Activated CD8-positive, alpha-beta T cell treated with anti-CD3 and anti-CD28 coated beads for 36 hours (primary cell): Measurements from ENCODE around the gene OSBPL5. TPM values are rescaled to one million over a fixed set of nuclear protein-coding genes. Genes with fewer than 3 reads are reported as not detected.

Source experiments
- ATAC-seq: fragments of 200-7000 bp; cut with Tn5 transposase; one replicate; pipeline ENCODE4 v1.10.0; 2021; ENCODE audit warnings: mild to moderate bottlenecking, moderate library complexity
- CTCF ChIA-PET: fragments of 350-600 bp; sonication (Branson Sonifier 250); formaldehyde crosslinking; loops from one replicate; lab custom pipeline; 2021; ENCODE audit warnings: antibody characterized with exemption; lab: Charles Lee
- POLR2A ChIA-PET: fragments of 350-600 bp; sonication (Branson Sonifier 250); formaldehyde crosslinking; loops from one replicate; lab custom pipeline; 2021; ENCODE audit warnings: antibody characterized with exemption; lab: Charles Lee
- DNase-seq: peaks from one replicate; pipeline ENCODE4 v3.0.0-alpha.2; 2020
- H3K27ac Mint-ChIP-seq: one replicate; pipeline ENCODE4 v1.8.0; 2021; ENCODE audit warnings: mild to moderate bottlenecking, mixed read lengths
- H3K27me3 Mint-ChIP-seq: one replicate; pipeline ENCODE4 v1.8.0; 2021; ENCODE audit warnings: mixed read lengths
- H3K36me3 Mint-ChIP-seq: one replicate; pipeline ENCODE4 v1.8.0; 2021; ENCODE audit warnings: low read depth, mixed read lengths
- H3K4me1 Mint-ChIP-seq: one replicate; pipeline ENCODE4 v1.8.0; 2021; ENCODE audit warnings: low read depth, mixed read lengths
- H3K4me3 Mint-ChIP-seq: one replicate; pipeline ENCODE4 v1.8.0; 2021; ENCODE audit warnings: mild to moderate bottlenecking, moderate library complexity, mixed read lengths
- H3K9me3 Mint-ChIP-seq: one replicate; pipeline ENCODE4 v1.8.0; 2021; ENCODE audit warnings: mixed read lengths
- intact Hi-C: fragments of 100-400 bp; cut with micrococcal nuclease; formaldehyde crosslinking; loops from one replicate; pipeline ENCODE4 v1.10.0; 2022
- total RNA-seq, 2 experiments: library from RNA; stranded (reverse); gene quantifications; one replicate each; pipeline ENCODE4 v1.2.3, GENCODE V29; 2021
- TF ChIP-seq, protein P1 (sequence below): fragments of 200-600 bp; IDR thresholded peaks from one replicate; pipeline ENCODE4 v1.8.0; 2022; ENCODE audit warnings: antibody characterized with exemption, mild to moderate bottlenecking

Gene OSBPL5
- total RNA-seq, 2 experiments from 2014 or later, result 4.8 to 5.9 TPM

DNA sequence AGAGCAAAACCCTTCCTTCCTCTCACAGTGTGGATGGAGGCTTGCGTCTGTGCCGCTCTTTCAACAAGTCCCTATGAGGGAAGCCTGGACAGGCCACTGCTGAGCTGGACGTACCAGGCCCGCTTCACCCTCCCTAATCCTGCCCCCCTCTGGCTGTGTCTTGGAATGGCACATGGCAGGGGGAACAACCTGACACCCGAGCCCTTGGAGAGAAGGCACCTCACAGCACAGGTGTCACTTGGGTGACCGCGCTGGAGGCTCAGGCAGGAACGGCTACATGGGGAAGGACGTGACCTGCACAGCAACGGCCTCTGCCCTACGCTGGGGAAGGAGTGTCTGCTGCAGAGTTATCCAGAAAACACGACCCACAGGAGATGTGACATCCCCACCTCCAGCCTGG, 118.9 kb downstream of the OSBPL5 start:
- CTCF ChIA-PET, result interaction anchor here (0.7 to 1.5 kb wide), 5 partner anchors 9 to 91 kb away, joined by 3 to 7 read pairs (median 3); partner anchors contain the start of gene NAP1L4

DNA sequence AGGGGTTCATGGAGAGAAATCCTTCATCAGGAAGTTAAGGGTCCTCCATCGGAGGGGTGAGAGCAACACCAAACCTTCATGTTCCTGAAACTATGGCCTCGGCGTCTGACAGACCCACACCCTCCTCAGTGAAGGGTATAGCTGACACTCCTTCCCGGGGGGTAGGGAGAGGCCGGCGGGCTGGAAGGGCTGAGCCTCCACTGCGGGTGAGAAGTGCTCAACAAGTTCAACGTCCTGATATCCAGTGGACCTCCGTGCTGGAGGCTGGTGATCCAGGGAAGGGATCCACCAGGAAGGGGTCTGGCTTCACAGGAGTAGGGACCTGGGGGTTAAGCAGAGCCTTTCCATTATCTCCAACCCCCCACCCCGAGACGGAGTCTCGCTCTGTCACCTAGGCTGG, 120.2 kb downstream of the OSBPL5 start:
- H3K36me3 Mint-ChIP-seq, result peaks cover 19% of the 10 kb centered on the region

More for the DNA sequence above, 118.9 kb downstream of the OSBPL5 start:
- Mint-ChIP-seq H3K36me3 (peaks cover 17% of the 10 kb centered on the region), H3K9me3 (no peaks in the 10 kb centered on the region), H3K27ac (no peak overlapping the region), H3K27me3 (no peaks in the 10 kb centered on the region), H3K4me3 (no peak overlapping the region), H3K4me1 (peaks cover 30% of the 10 kb centered on the region)
- DNase-seq (no peak), ATAC-seq (no peak)
- POLR2A ChIA-PET, result interaction anchor here (1.4 to 3.2 kb wide), 3 partner anchors 10 to 32 kb away, joined by 3 to 9 read pairs (median 4); partner anchors contain the start of gene CARS1
- intact Hi-C loops, result no loop called here
- TF ChIP-seq, protein P1, sequence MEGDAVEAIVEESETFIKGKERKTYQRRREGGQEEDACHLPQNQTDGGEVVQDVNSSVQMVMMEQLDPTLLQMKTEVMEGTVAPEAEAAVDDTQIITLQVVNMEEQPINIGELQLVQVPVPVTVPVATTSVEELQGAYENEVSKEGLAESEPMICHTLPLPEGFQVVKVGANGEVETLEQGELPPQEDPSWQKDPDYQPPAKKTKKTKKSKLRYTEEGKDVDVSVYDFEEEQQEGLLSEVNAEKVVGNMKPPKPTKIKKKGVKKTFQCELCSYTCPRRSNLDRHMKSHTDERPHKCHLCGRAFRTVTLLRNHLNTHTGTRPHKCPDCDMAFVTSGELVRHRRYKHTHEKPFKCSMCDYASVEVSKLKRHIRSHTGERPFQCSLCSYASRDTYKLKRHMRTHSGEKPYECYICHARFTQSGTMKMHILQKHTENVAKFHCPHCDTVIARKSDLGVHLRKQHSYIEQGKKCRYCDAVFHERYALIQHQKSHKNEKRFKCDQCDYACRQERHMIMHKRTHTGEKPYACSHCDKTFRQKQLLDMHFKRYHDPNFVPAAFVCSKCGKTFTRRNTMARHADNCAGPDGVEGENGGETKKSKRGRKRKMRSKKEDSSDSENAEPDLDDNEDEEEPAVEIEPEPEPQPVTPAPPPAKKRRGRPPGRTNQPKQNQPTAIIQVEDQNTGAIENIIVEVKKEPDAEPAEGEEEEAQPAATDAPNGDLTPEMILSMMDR, result no peak

DNA sequence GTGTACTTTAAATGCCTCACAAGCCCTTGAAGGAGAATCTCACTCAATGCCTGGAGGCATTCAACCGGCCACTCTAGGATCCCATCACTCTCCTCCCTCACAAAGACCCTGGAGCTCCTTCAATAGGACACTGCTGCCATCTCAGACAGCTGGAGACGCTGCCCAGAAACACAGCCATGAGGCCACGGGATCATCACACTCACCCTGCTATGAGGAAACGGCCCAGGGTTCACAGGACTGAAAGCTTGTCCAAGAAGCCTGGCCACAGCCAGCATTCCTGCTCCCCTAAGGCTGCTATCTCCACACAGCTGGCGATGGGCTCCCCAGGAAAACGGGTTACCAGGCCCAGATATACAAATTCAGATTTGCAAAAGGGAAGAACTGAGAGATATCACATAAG, 121.1 kb downstream of the OSBPL5 start:
- DNase-seq, result no peak
- ChIA-PET CTCF (interaction anchor here (1.4 to 1.7 kb wide), 2 partner anchors 48 to 69 kb away, joined by 4 to 6 read pairs; no protein-coding TSS in a partner anchor), POLR2A (interaction anchor here (3.2 kb wide), 1 partner anchor 12 kb away, joined by 9 read pairs; no protein-coding TSS in a partner anchor)
- no peak for ATAC-seq
- peaks cover 9% of the 10 kb centered on the region for H3K4me1 Mint-ChIP-seq
- no peaks in the 10 kb centered on the region for H3K27me3 Mint-ChIP-seq
- H3K36me3 Mint-ChIP-seq, result peaks cover 28% of the 10 kb centered on the region
- H3K4me3 Mint-ChIP-seq, result no peak overlapping the region
- intact Hi-C loops, result no loop called here
- TF ChIP-seq, protein P1, result no peak
- no peaks in the 10 kb centered on the region for H3K9me3 Mint-ChIP-seq
- H3K27ac Mint-ChIP-seq, result no peak overlapping the region

More for the DNA sequence above, 120.2 kb downstream of the OSBPL5 start:
- intact Hi-C loops, result no loop called here
- CTCF ChIA-PET, result interaction anchor here (1.4 to 1.5 kb wide), 2 partner anchors 47 to 70 kb away, joined by 4 to 6 read pairs; no protein-coding TSS in a partner anchor
- H3K9me3 Mint-ChIP-seq, result no peaks in the 10 kb centered on the region
- TF ChIP-seq, protein P1, result no peak
- no peak overlapping the region for H3K27ac Mint-ChIP-seq
- no peak overlapping the region for H3K4me3 Mint-ChIP-seq
- POLR2A ChIA-PET, result interaction anchor here (1.4 to 3.2 kb wide), 2 partner anchors 11 to 30 kb away, joined by 3 to 9 read pairs; no protein-coding TSS in a partner anchor
- no peaks in the 10 kb centered on the region for H3K27me3 Mint-ChIP-seq
- H3K4me1 Mint-ChIP-seq, result peaks cover 17% of the 10 kb centered on the region
- DNase-seq (no peak), ATAC-seq (no peak)

DNA sequence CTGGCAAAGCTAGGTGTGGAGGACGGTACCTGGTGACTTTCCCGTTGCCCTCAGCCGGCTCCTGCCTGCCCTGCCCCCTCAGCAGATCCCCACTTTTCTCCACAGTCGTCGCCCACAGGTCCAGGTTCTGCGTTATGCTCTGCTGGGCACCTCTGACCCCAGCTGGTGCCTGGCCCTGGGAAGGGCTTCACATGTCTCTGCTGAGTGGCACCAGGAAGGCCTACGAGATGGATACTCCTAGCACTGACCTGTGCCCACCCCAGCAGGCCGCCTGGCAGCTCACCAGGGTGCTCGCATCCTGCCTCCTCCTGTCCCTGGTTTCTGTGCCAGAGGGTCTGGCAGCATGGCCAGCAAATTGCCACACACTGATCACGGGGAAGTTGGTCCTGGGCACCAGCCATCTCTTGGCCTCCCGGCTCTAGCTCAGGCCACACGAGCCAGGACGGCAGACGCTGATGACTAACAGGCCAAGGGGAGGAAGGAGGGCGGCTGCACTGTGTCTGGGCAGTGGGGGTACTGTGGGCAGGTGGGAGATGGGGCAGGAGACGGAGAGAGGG, 121.7 kb downstream of the OSBPL5 start:
- ChIA-PET POLR2A (interaction anchor here (3.2 kb wide), 1 partner anchor 13 kb away, joined by 9 read pairs; no protein-coding TSS in a partner anchor), CTCF (interaction anchor here (1.4 to 1.7 kb wide), 2 partner anchors 48 to 68 kb away, joined by 4 to 6 read pairs; no protein-coding TSS in a partner anchor)
- ATAC-seq (no peak), DNase-seq (no peak)
- Mint-ChIP-seq H3K27ac (no peak overlapping the region), H3K4me1 (peaks cover 9% of the 10 kb centered on the region), H3K27me3 (no peaks in the 10 kb centered on the region), H3K36me3 (peaks cover 31% of the 10 kb centered on the region), H3K9me3 (no peaks in the 10 kb centered on the region), H3K4me3 (no peak overlapping the region)
- intact Hi-C loops, result no loop called here
- TF ChIP-seq, protein P1, result no peak
